Duodenal mucosa (tissue), 2 donors: ENCODE results near the gene LAD1.

ENCODE experiments used
- H3K27ac ChIP-seq: one replicate; pipeline ENCODE4 v1.7.0; 2013; ENCODE audit warnings: low read depth, low read length
- H3K27me3 ChIP-seq, 2 donors: one replicate each; pipeline ENCODE4 v1.7.0; 2013; ENCODE audit warnings: low read length in 2 of 2, control low read depth in 1 of 2; ENCODE audit not compliant: insufficient read depth in 2 of 2, control insufficient read depth in 1 of 2
- H3K36me3 ChIP-seq, 2 donors: one replicate each; pipeline ENCODE4 v1.7.0; 2013; ENCODE audit warnings: low read length in 2 of 2, control low read depth in 1 of 2; ENCODE audit not compliant: insufficient read depth in 2 of 2, control insufficient read depth in 1 of 2
- H3K4me1 ChIP-seq, 2 donors: one replicate each; pipeline ENCODE4 v1.7.0; 2013; ENCODE audit warnings: low read length in 2 of 2, control low read depth in 1 of 2; ENCODE audit not compliant: insufficient read depth in 2 of 2, control insufficient read depth in 1 of 2
- H3K4me3 ChIP-seq, 2 donors: one replicate each; pipeline ENCODE4 v1.7.0; 2013; ENCODE audit warnings: low read length in 2 of 2, low read depth in 1 of 2
- H3K9ac ChIP-seq, 2 donors: one replicate each; pipeline ENCODE4 v1.7.0; 2013; ENCODE audit warnings: low read length in 2 of 2, low read depth in 1 of 2
- H3K9me3 ChIP-seq, 2 donors: one replicate each; pipeline ENCODE4 v1.7.0; 2013; ENCODE audit warnings: low read length in 2 of 2, control low read depth in 1 of 2; ENCODE audit not compliant: control insufficient read depth in 1 of 2

The LAD1 gene

GRCh38 chr1:201429736-201430501 lies 30.8 kb upstream of the LAD1 start:
- no peaks in the 10 kb centered on the region for H3K36me3 ChIP-seq
- no peaks in the 10 kb centered on the region for H3K4me1 ChIP-seq
- no peaks in the 10 kb centered on the region for H3K9me3 ChIP-seq
- H3K27ac ChIP-seq: no peak overlapping the region
- no peaks in the 10 kb centered on the region for H3K27me3 ChIP-seq
- no peak overlapping the region for H3K9ac ChIP-seq
- H3K4me3 ChIP-seq: no peak overlapping the region

GRCh38 chr1:201427963-201428362 lies 28.8 kb upstream of the LAD1 start:
- Histone ChIP-seq H3K27ac (no peak overlapping the region), H3K4me1 (no peaks in the 10 kb centered on the region), H3K4me3 (no peak overlapping the region), H3K9me3 (no peaks in the 10 kb centered on the region), H3K27me3 (no peaks in the 10 kb centered on the region), H3K9ac (no peak overlapping the region), H3K36me3 (no peaks in the 10 kb centered on the region)

GRCh38 chr1:201426479-201427310 lies 27.6 kb upstream of the LAD1 start:
- Histone ChIP-seq H3K4me3 (no peak overlapping the region), H3K9me3 (no peaks in the 10 kb centered on the region), H3K36me3 (no peaks in the 10 kb centered on the region), H3K9ac (no peak overlapping the region), H3K4me1 (no peaks in the 10 kb centered on the region), H3K27me3 (no peaks in the 10 kb centered on the region), H3K27ac (no peak overlapping the region)

GRCh38 chr1:201424146-201424545 lies 25.0 kb upstream of the LAD1 start:
- no peaks in the 10 kb centered on the region for H3K4me1 ChIP-seq
- no peaks in the 10 kb centered on the region for H3K27me3 ChIP-seq
- H3K4me3 ChIP-seq: no peak overlapping the region
- no peaks in the 10 kb centered on the region for H3K36me3 ChIP-seq
- no peaks in the 10 kb centered on the region for H3K9me3 ChIP-seq
- no peak overlapping the region for H3K9ac ChIP-seq
- H3K27ac ChIP-seq: no peak overlapping the region

- Histone ChIP-seq H3K4me3 (no peak overlapping the region), H3K36me3 (no peaks in the 10 kb centered on the region), H3K27me3 (no peaks in the 10 kb centered on the region), H3K9me3 (no peaks in the 10 kb centered on the region), H3K27ac (no peak overlapping the region), H3K4me1 (no peaks in the 10 kb centered on the region), H3K9ac (no peak overlapping the region)
These were observed 24.5 kb upstream of the LAD1 start for GRCh38 chr1:201423655-201424054.

- Histone ChIP-seq H3K4me1 (no peaks in the 10 kb centered on the region), H3K36me3 (no peaks in the 10 kb centered on the region), H3K9me3 (no peaks in the 10 kb centered on the region), H3K4me3 (no peak overlapping the region), H3K27me3 (no peaks in the 10 kb centered on the region), H3K27ac (no peak overlapping the region), H3K9ac (no peak overlapping the region)
These were observed 23.4 kb upstream of the LAD1 start for GRCh38 chr1:201422436-201423030.

GRCh38 chr1:201422026-201422425 lies 22.9 kb upstream of the LAD1 start:
- no peaks in the 10 kb centered on the region for H3K36me3 ChIP-seq
- H3K27me3 ChIP-seq: no peaks in the 10 kb centered on the region
- no peaks in the 10 kb centered on the region for H3K9me3 ChIP-seq
- no peak overlapping the region for H3K4me3 ChIP-seq
- no peak overlapping the region for H3K27ac ChIP-seq
- no peak overlapping the region for H3K9ac ChIP-seq
- no peaks in the 10 kb centered on the region for H3K4me1 ChIP-seq

GRCh38 chr1:201421041-201421440 lies 21.9 kb upstream of the LAD1 start:
- Histone ChIP-seq H3K4me3 (no peak overlapping the region), H3K4me1 (no peaks in the 10 kb centered on the region), H3K36me3 (no peaks in the 10 kb centered on the region), H3K27me3 (no peaks in the 10 kb centered on the region), H3K27ac (no peak overlapping the region), H3K9ac (no peak overlapping the region), H3K9me3 (no peaks in the 10 kb centered on the region)

GRCh38 chr1:201420608-201421002 lies 21.5 kb upstream of the LAD1 start:
- H3K9ac ChIP-seq: no peak overlapping the region
- no peaks in the 10 kb centered on the region for H3K4me1 ChIP-seq
- no peaks in the 10 kb centered on the region for H3K9me3 ChIP-seq
- H3K36me3 ChIP-seq: no peaks in the 10 kb centered on the region
- no peaks in the 10 kb centered on the region for H3K27me3 ChIP-seq
- no peak overlapping the region for H3K27ac ChIP-seq
- no peak overlapping the region for H3K4me3 ChIP-seq
